CD4-positive, alpha-beta T cell treated with Interleukin-10 for 1 hour (primary cell): ENCODE results near the gene CDK19.

Experiments used
- DNase-seq: peaks from one replicate; pipeline ENCODE4 v3.0.0-alpha.2; 2020

CDK19 gene

GRCh38 chr6:110654096-110654820, 161.0 kb downstream of the CDK19 start:
- no peak for DNase-seq

DNA sequence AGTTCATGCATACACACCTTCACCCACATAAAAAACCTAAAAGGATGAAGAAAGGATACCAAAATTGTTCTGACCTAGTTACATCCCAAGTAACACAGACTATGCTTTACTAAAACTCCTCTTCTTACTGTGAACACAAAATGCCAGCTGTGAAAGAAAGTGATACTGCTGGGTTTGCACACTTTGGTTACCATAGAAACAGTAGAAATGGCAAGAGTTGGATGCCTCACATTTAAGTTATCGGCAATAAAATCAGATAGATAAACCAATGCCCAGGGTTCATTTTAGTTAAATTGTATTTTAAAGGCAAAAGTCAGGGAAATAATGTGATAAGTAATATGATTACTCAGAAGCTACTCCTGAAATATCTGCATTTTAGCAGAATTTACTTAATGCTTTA, 161.9 kb downstream of the CDK19 start:
- no peak for DNase-seq

GRCh38 chr6:110652520-110652919, 162.7 kb downstream of the CDK19 start:
- DNase-seq, result no peak

DNA sequence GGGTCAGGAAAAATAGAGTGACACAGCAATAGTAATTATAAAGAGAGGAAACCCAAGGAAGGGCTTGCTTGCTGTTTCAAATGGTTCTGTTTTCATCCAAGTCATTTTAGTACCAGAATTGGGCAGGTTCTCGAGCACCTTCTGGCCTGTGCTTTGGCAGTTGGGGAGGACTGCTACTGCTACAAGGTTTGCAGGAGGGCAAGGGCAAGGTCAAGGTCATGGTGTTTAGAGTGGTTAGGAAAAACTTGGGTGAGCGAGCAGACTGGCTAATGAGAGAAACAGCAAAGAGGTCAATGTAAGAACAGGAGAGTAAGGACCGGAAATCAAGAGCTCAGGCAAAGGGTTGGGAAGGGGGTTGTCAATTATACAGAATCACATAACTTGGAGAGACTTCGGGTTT, 164.5 kb downstream of the CDK19 start:
- no peak for DNase-seq

- DNase-seq, result no peak
Observed at GRCh38 chr6:110649704-110650103, 165.6 kb downstream of the CDK19 start.

DNA sequence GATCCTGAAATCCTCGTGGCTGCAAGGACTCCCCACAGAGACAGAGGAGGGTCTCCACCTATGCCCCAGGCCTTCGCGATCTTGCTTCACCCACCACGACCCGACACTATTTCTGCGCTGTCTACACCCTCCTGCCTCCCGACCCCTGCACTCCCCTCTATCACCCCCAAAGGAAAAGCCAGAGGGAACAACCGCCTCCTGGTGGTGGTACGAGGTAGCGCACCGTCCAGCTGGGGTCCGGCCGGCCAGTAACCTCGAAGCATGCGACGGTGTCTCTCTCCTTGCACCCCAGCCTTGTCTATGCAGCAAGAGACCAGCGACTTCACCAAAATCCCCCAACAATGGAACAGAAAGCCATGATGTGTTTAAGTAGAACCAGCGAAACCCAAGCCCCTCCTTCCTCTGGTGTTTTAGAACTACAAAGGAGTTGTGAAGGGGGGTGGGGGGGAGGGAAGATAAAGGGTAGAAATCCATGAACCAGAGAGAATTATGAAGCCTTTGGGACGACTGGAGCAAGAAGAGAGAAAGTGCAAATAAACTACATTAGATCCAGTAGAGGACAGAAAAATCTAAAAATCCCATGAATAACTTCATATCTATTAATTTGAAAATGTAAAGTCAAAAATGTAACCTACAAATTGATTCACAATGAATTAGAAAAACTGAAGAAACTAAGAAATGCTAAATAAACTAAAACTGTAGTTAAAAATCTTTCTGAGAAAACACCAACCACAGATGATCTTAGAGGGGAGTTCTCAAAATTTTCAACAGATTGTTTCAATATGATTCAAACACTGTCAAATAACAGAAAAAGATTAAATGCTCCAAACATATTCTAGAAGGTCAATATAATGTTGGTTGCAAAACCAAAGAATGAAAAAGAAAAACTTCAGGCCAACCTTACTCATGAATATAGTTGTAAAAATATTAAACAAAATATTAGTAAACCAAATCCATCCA, 168.0 kb downstream of the CDK19 start:
- DNase-seq, result no peak

GRCh38 chr6:110646419-110646698, 168.9 kb downstream of the CDK19 start:
- no peak for DNase-seq

GRCh38 chr6:110645685-110646418, 169.4 kb downstream of the CDK19 start:
- no peak for DNase-seq

GRCh38 chr6:110643175-110643574, 172.1 kb downstream of the CDK19 start:
- DNase-seq, result no peak

- DNase-seq, result no peak
Observed at GRCh38 chr6:110642711-110643110, 172.6 kb downstream of the CDK19 start.

GRCh38 chr6:110636781-110637180, 178.5 kb downstream of the CDK19 start:
- DNase-seq, result no peak

DNA sequence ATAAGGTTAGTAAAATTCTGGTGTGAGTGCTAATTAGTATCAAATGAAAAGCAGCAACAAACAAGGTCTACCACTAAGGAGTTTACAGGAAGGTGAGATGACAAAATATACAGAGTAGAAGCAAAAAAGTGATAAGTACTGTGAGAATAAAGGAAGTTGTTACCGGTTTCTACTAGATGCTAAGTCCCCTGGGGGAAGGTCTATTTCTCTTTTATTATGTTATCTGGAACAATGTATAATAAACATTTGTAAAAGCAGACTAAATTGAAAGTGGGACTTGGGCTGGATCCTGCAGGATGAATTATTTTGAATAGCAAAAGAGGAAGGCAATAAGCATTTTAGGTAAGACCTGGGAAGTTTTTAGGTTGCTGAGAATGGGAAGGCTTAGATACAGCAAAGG, 180.2 kb downstream of the CDK19 start:
- DNase-seq, result no peak

GRCh38 chr6:110633731-110634213, 181.5 kb downstream of the CDK19 start:
- no peak for DNase-seq

DNA sequence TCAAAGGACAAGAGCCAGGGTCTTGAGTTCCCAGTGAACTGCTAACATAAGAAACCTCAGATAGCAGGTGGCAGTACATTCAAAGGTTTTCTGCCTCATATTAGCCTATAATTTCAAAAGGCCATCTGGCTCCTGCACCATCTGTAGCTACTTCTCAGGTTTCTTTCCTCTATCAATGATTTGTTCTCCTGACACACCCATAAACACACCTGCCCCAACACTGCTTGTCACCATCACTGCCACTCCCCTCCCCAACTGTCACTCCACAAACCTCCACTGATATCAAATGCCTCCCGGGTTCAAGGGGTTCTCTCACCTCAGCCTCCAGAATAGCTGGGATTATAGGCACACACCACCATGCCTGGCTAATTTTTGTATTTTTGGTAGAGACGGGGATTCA, 186.1 kb downstream of the CDK19 start:
- no peak for DNase-seq

- DNase-seq, result no peak
Observed at GRCh38 chr6:110628330-110628729, 186.9 kb downstream of the CDK19 start.

- no peak for DNase-seq
Observed at GRCh38 chr6:110626442-110626841, 188.8 kb downstream of the CDK19 start.

DNA sequence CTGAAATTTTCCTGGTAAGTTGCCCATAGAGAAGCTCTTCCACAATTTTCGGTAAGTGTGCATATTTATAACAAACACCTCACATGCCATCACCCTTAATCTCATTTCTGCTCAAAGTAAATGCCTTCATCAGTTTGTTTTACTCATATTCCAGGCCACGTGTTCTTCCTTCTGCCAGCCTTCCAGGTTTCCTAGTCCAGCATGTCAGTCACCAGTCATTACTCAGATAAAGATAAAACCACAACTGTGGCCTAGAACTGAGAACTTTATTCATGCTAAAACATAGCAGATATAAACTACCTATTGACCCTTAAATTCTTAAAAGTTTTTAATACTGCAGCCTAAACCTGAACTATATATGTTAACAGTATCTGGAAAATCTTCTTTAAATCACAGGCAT, 189.4 kb downstream of the CDK19 start:
- no peak for DNase-seq

- no peak for DNase-seq
Observed at GRCh38 chr6:110622912-110623578, 192.2 kb downstream of the CDK19 start.

- DNase-seq, result no peak
Observed at GRCh38 chr6:110621061-110621460, 194.2 kb downstream of the CDK19 start.

DNA sequence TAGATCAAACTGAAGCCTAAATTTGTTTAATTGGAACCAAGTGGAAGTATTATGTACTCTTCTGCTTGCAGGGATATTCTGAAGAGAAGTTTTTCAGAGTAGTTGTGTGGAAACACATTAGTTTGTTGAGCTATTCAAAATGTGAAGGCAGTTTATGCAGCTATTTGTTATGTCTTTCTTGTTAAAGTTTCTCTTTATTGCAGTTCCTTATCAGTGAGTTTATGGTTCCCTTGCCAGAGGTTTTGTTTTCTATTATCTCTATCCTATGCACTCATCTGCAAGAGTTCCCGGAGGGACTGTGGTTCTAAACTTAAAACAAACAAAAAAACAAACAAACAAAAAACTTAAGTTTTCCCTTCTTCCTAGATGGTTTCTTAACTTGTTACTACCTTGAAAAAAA, 195.2 kb downstream of the CDK19 start:
- no peak for DNase-seq

DNA sequence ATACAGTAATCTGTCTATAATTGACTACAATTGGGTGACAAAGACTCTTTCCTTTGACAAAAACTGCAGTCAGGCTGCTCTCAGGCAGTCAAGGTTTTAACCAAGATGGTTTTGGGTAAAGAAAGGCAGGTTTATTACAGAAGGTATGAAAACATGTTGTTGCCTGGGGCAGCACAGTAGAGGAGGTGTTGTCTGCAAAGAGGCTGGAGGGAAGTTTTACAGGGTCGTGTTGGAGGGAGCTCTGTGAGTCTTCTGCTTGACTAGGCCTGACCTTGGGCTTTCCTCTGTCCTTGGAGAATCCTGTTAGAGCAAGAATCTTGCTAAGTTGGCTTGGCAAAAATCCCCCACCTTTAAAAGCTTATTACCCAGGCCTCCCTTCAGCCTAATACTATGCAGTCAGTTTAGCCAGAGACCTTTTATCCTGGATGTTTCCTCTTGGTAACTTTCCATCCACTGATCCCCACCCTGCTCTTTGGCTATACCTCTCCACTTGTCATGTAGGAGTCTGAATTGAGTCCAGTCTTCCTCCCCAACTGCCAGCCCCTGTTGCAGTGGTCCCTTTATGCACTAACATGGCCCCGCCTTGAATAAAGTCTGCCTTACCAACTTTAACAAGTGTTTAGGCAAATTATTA, 195.9 kb downstream of the CDK19 start:
- no peak for DNase-seq

DNA sequence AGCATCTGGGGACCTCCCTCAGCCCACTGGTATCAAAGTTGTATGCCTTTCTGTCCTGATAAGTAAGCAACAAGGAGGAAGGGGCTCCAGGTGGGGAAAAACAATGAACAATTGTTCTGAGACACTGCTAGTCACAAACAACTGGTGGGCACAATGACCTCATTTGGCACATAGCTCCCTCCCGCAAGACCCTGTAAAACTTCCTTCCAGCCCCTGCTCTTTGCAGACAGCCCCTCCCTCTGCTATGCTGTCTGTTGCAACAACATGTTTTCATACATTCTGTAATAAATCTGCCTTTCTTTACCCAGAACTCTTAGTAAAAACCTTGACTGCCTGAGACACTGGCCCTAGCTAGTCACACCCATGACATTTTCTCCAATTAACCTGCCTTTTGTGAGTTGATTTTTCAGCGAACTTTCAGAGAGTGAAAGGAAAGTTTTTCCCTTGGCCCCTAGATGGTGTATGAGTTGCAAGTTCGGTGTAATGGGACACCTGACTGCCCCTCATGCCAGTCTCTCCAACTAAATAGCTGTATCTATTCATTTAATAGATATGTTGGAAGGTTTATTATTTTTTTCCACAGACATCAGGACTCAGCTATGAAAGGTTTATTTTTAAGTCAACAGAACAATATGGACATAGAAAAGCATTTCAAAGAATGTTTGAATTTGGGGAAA, 196.5 kb downstream of the CDK19 start:
- no peak for DNase-seq
